H1 (cell line): ENCODE results near the gene ZNF350. TPM values are rescaled to one million over a fixed set of nuclear protein-coding genes. Genes with fewer than 3 reads are reported as not detected.

Experiments used
- RNF2 ChIP-seq: fragments of 200-900, 300-1000 bp; sonication (generic); IDR thresholded peaks from 2 replicates; pipeline ENCODE4 v1.7.1; 2016; ENCODE audit warnings: borderline replicate concordance, low read depth, mild to moderate bottlenecking, antibody characterized with exemption, low read length; ENCODE audit not compliant: poor library complexity, severe bottlenecking; ENCODE audit errors: missing control alignments
- polyA plus RNA-seq, 7 experiments: library from polyadenylated mRNA; depleted of rRNA in 3 of 7; stranded (reverse) in 5 of 7; unstranded in 2 of 7; fragments of >200 nt in 5 of 7; fragments of 200-250 nt in 2 of 7; gene quantifications; 1 replicate in 5 of 7; 2 replicates in 1 of 7; 4 replicates in 1 of 7; pipeline versions ENCODE4 v1.2.1 to v1.2.3, GENCODE V29; 2011 to 2013; ENCODE audit warnings: missing spikeins in 2 of 7, mixed read lengths in 2 of 7
- total RNA-seq: library from RNA; stranded (reverse); fragmentation: NEBNext Ultra II Directional; extraction: Animal tissue kit (Norgen Biotek cat#: 25700); gene quantifications from 2 replicates; pipeline ENCODE4 v1.2.1, GENCODE V29; 2021

ZNF350 gene
- total and polyA plus RNA-seq, 2 of the 8 experiments (the other 6 are each of a cell fraction or from before 2014, with no cell fraction given), result 1.7 to 5.3 TPM

DNA sequence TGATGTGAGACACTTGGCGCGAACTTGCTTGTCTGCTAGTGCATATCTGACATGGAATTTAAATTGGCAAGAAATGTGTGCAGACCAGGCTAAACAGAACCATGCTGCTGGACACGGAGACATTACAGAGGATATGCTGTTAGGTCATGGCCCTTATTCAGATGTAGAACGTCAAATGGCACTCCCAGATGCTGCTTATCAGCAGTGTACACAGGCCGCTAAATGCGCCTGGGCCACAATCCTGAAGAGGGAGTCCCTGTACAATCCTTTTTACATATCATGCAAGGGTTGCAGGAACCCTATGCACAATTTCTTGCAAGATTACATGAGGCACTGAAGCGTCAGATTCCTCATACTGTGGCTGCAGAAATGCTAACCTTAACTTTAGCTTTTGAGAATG is 9.3 kb downstream of the ZNF350 start (continued):
- TF ChIP-seq RNF2, result no peak
